ENCODE data around the gene DNAH8. TPM values are rescaled to one million over a fixed set of nuclear protein-coding genes. Genes with fewer than 3 reads are reported as not detected.

Gene DNAH8
- total and polyA plus RNA-seq, 2 donors (not counting 3 experiments of a cell fraction or from before 2014, with no cell fraction given): 0.29 to 0.61 TPM

DNA sequence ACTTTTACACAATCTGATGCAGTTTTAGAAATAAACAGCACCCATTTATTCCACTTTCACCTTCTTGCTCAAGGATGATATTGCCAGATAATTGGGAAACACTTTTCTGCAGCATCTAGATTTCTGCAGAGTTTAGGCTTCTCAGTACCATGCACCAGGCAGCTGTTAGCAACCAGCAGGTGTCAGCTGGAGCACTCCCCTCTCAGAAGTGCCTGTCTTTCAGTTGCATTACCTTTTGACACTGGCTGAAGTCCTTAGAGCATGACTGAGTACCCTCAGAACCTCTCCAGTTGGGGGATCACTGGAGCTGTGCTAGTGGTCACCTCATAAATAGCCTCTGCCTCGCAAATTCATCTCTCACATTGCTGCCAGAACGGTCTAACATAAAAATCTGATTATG lies 91.2 kb downstream of the DNAH8 start:
- Histone ChIP-seq H3K27ac (ENCODE audit: insufficient read depth, low read depth, low read length) (no peak overlapping the region), H4K20me1 (replicated peaks; ENCODE audit: control insufficient read depth, extremely low read depth, insufficient read depth, low read length) (no peaks in the 10 kb centered on the region), H3K4me2 (ENCODE audit: insufficient read depth, low read length) (no peak overlapping the region), H3K9ac (replicated peaks; ENCODE audit: extremely low read depth, insufficient read depth, low read length) (no peak overlapping the region), H3K36me3 (ENCODE audit: control insufficient read depth in 2 of 2, extremely low read depth in 1 of 2, insufficient read depth in 2 of 2, low read length in 2 of 2) (no peaks in the 10 kb centered on the region), H3K27me3 (ENCODE audit: control insufficient read depth in 2 of 2, insufficient read depth in 2 of 2, low read length in 2 of 2) (no peaks in the 10 kb centered on the region), H3K4me1 (ENCODE audit: control insufficient read depth, extremely low read depth, insufficient read depth, low read length) (peaks cover 23% of the 10 kb centered on the region), H3K9me3 (replicated peaks; ENCODE audit: control insufficient read depth, insufficient read depth, low read length) (no peaks in the 10 kb centered on the region), H3K9me1 (replicated peaks; ENCODE audit: control insufficient read depth, extremely low read depth, insufficient read depth, low read length) (no peaks in the 10 kb centered on the region), H3K4me3 (replicated peaks in 1 of 3; ENCODE audit: insufficient read depth in 1 of 3, low read depth in 1 of 3, low read length in 3 of 3) (no peak overlapping the region), H3K79me2 (ENCODE audit: control insufficient read depth, insufficient read depth, low read length) (no peaks in the 10 kb centered on the region), H2AFZ (ENCODE audit: low read depth, low read length) (no peak overlapping the region)
- dilution Hi-C loops (cut with MboI; ENCODE audit: extremely low pct_ligation_motif_present, low sequenced_read_pairs): no loop called here
- FAIRE-seq (no peak), DNase-seq (ENCODE audit: low read depth, low spot score) (no peak)
- no TSS peak for BruUV-seq (replicated peaks)
- TF ChIP-seq EZH2 (IDR thresholded peaks at IDR 0.05; ENCODE audit: borderline replicate concordance, low read depth, low read length, severe bottlenecking) (no peak), FOS (IDR thresholded peaks at IDR 0.05; ENCODE audit: borderline replicate concordance, insufficient read depth, low read length) (no peak), POLR2AphosphoS5 (IDR thresholded peaks at IDR 0.05; ENCODE audit: insufficient read depth, low read depth, low read length) (no peak), MYC (IDR thresholded peaks at IDR 0.05; ENCODE audit: low read depth, low read length) (no peak), POLR2A (IDR thresholded peaks at IDR 0.05; ENCODE audit: low read depth, low read length) (no peak), JUN (IDR thresholded peaks at IDR 0.05; ENCODE audit: borderline replicate concordance, insufficient read depth, insufficient read length, low read depth) (no peak), GATA2 (IDR thresholded peaks at IDR 0.05; ENCODE audit: insufficient read depth, insufficient read length, low read depth, low read length) (no peak)
- TF ChIP-seq, protein P1, sequence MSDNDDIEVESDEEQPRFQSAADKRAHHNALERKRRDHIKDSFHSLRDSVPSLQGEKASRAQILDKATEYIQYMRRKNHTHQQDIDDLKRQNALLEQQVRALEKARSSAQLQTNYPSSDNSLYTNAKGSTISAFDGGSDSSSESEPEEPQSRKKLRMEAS (IDR thresholded peaks at IDR 0.05; ENCODE audit: insufficient read depth, insufficient read length): no peak
- TF ChIP-seq, protein P2, sequence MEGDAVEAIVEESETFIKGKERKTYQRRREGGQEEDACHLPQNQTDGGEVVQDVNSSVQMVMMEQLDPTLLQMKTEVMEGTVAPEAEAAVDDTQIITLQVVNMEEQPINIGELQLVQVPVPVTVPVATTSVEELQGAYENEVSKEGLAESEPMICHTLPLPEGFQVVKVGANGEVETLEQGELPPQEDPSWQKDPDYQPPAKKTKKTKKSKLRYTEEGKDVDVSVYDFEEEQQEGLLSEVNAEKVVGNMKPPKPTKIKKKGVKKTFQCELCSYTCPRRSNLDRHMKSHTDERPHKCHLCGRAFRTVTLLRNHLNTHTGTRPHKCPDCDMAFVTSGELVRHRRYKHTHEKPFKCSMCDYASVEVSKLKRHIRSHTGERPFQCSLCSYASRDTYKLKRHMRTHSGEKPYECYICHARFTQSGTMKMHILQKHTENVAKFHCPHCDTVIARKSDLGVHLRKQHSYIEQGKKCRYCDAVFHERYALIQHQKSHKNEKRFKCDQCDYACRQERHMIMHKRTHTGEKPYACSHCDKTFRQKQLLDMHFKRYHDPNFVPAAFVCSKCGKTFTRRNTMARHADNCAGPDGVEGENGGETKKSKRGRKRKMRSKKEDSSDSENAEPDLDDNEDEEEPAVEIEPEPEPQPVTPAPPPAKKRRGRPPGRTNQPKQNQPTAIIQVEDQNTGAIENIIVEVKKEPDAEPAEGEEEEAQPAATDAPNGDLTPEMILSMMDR (IDR thresholded peaks at IDR 0.05; ENCODE audit: extremely low read depth in 1 of 2, insufficient read depth in 1 of 2, low read depth in 1 of 2, low read length in 2 of 2): no peak
- intact Hi-C loops (cut with micrococcal nuclease): no loop called here
- ChIA-PET POLR2A (no interaction called here), CTCF (interaction anchor here (1.1 to 4.0 kb wide), 8 partner anchors 12 to 115 kb away, joined by 3 to 38 read pairs (median 5); no protein-coding TSS in a partner anchor)
